Smooth muscle cell (in vitro differentiated cells): Measurements from ENCODE around the gene PLIN5. TPM values are rescaled to one million over a fixed set of nuclear protein-coding genes. Genes with fewer than 3 reads are reported as not detected.

Source experiments
- DNase-seq: peaks from one replicate; lab custom pipeline; 2025; ENCODE audit not compliant: unreplicated experiment; lab: John Stamatoyannopoulos, UW
- H2AFZ ChIP-seq: fragments of 200-600 bp; sonication (generic); 2 replicates; pipeline ENCODE4 v1.6.0; 2016; ENCODE audit warnings: antibody characterized with exemption, low read depth, mild to moderate bottlenecking
- H3F3A ChIP-seq: fragments of 200-600 bp; sonication (generic); 2 replicates; pipeline ENCODE4 v1.6.0; 2017; ENCODE audit warnings: antibody characterized with exemption, low read depth
- H3K27ac ChIP-seq: fragments of 200-600 bp; sonication (generic); 2 replicates; pipeline ENCODE4 v1.5.1; 2016; ENCODE audit warnings: low read depth, mild to moderate bottlenecking
- H3K27me3 ChIP-seq: fragments of 200-600 bp; sonication (generic); 2 replicates; pipeline ENCODE4 v1.6.1; 2016; ENCODE audit warnings: low read depth, mild to moderate bottlenecking
- H3K36me3 ChIP-seq: fragments of 200-600 bp; sonication (generic); 2 replicates; pipeline ENCODE4 v1.5.1; 2016; ENCODE audit warnings: low read depth
- H3K4me1 ChIP-seq: fragments of 200-600 bp; sonication (generic); 2 replicates; pipeline ENCODE4 v1.5.1; 2016; ENCODE audit warnings: low read depth
- H3K4me2 ChIP-seq: fragments of 200-600 bp; sonication (generic); 2 replicates; pipeline ENCODE4 v1.6.0; 2016; ENCODE audit warnings: mild to moderate bottlenecking
- H3K4me3 ChIP-seq: fragments of 200-600 bp; sonication (generic); 2 replicates; pipeline ENCODE4 v1.5.1; 2016; ENCODE audit warnings: mild to moderate bottlenecking
- H3K79me2 ChIP-seq: fragments of 200-600 bp; sonication (generic); 2 replicates; pipeline ENCODE4 v1.6.0; 2016; ENCODE audit warnings: low read depth, mild to moderate bottlenecking
- H3K9ac ChIP-seq: fragments of 200-600 bp; sonication (generic); 2 replicates; pipeline ENCODE4 v1.6.0; 2016; ENCODE audit warnings: low read depth
- H3K9me3 ChIP-seq: fragments of 200-600 bp; sonication (generic); replicated peaks from 2 replicates; pipeline ENCODE4 v1.5.1; 2016; ENCODE audit warnings: low read depth
- H4K20me1 ChIP-seq: fragments of 200-600 bp; sonication (generic); 2 replicates; pipeline ENCODE4 v1.6.0; 2016; ENCODE audit warnings: low read depth
- WGBS: methylation state at CpG from one replicate; pipeline ENCODE4 v1.1.7; 2016; ENCODE audit warnings: low lambda C conversion rate; 5-methylcytosine and 5-hydroxymethylcytosine counted together
- polyA plus RNA-seq: library from polyadenylated mRNA; unstranded; fragments of >200 nt; fragmentation: Nextera tagmentation; extraction: Ambion mirVana; gene quantifications from 2 replicates; pipeline ENCODE4 v1.2.1, GENCODE V29; 2016
- total RNA-seq: library from RNA; depleted of rRNA; stranded (reverse); fragments of >200 nt; gene quantifications from 2 replicates; pipeline ENCODE4 v1.2.3, GENCODE V29; 2014
- TF ChIP-seq, protein P1 (sequence below): fragments of 200-600 bp; sonication (generic); IDR thresholded peaks from 2 replicates; pipeline ENCODE4 v1.5.1; 2017; ENCODE audit warnings: borderline replicate concordance, mild to moderate bottlenecking, antibody characterized with exemption; ENCODE audit not compliant: insufficient read depth, poor library complexity, severe bottlenecking

The PLIN5 gene
- total and polyA plus RNA-seq, 2 experiments from 2014 or later = not detected

DNA sequence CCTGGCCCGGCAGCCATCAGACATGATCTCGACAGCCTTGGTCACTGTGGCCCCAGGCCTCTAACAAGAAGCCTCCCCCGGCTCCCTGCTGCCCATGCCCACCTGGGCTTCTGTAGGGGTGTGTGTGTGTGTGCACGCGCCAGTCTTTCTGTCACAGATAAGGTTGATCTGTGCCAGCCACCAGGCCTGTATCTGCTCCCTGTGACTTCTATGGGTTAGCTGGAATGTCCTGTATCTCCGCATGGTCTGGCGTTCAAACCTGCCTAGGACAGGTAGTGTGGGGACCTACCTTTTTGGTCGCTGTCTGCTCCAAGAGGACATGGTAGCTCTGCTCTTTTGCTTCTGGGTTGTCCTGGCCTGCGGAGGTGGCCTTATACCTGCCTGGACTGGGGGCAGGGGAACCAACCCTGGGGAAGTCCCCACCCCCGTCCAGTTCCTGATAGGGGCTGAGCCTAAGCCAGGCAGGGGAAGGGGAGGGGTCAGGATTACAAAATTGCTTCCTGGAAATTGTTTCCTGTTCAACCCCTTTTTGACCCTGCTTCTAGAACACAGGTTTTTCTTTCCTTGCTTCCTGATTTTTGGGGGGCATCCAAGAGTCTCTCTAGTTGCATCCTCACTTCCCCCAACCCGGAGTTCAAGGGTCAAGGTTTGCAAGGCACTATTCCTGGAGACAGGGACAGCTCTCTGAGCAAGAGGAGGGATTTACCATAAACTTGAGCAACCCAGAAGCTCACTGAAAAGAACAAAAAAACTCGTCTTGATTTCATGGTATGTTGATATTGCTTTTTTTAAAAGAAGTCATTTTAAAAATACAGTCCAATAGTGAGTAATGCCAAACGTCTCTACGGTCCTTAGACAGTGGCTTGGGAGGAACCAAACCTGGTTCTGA is 4.9 kb upstream of the PLIN5 start, which contains the start of gene LRG1:
Gene LRG1 (minus strand): TSS at position 344 of the 889 bp plus-strand sequence. CDS start 23 bp downstream, at position 321.
- WGBS = 80% methylated on average over 14 of the region's 14 CpGs
- Histone ChIP-seq H3F3A (no peaks in the 10 kb centered on the region), H3K27ac (no peak within 1 kb of the TSS), H3K4me1 (no peaks in the 10 kb centered on the region), H3K4me2 (no peak within 1 kb of the TSS), H3K9me3 (peaks cover 2% of the 10 kb centered on the region), H3K9ac (no peak within 1 kb of the TSS), H3K27me3 (peaks cover 11% of the 10 kb centered on the region), H3K4me3 (no peak within 1 kb of the TSS), H3K36me3 (no peaks in the 10 kb centered on the region), H3K79me2 (no peaks in the 10 kb centered on the region), H4K20me1 (no peaks in the 10 kb centered on the region), H2AFZ (no peak within 1 kb of the TSS)
- no peak for DNase-seq
- TF ChIP-seq, protein P1, sequence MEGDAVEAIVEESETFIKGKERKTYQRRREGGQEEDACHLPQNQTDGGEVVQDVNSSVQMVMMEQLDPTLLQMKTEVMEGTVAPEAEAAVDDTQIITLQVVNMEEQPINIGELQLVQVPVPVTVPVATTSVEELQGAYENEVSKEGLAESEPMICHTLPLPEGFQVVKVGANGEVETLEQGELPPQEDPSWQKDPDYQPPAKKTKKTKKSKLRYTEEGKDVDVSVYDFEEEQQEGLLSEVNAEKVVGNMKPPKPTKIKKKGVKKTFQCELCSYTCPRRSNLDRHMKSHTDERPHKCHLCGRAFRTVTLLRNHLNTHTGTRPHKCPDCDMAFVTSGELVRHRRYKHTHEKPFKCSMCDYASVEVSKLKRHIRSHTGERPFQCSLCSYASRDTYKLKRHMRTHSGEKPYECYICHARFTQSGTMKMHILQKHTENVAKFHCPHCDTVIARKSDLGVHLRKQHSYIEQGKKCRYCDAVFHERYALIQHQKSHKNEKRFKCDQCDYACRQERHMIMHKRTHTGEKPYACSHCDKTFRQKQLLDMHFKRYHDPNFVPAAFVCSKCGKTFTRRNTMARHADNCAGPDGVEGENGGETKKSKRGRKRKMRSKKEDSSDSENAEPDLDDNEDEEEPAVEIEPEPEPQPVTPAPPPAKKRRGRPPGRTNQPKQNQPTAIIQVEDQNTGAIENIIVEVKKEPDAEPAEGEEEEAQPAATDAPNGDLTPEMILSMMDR = no peak

DNA sequence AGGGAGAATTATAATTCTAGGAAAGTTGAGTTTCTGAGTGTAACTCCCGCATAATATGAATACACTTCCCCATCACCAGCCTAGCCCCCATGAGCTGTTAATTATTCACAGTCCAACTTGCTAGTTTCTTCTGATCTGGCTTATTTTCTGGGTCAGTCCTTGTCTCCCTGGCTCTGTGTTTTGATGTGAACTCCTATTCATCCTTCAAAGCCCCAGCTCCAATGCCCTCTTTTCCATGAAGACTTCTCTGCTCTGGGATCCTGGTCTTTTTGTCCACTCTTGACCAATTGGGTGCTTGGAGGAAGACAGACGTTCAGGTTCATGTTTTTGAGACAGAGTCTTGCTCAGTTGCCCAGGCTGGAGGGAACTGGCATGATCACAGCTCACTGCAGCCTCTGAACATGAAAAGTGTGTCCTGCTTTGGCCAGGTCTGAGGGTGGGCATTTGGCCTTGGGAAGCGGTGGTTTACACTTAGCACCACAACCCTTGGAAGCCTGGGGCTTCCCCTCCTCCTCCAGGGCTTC is 4.2 kb upstream of the PLIN5 start:
- TF ChIP-seq, protein P1 = no peak
- no peak overlapping the region for H2AFZ ChIP-seq
- H3K9ac ChIP-seq = no peak overlapping the region
- peaks cover 16% of the 10 kb centered on the region for H3K27me3 ChIP-seq
- H3K36me3 ChIP-seq = no peaks in the 10 kb centered on the region
- no peaks in the 10 kb centered on the region for H4K20me1 ChIP-seq
- DNase-seq = no peak
- H3F3A ChIP-seq = no peaks in the 10 kb centered on the region
- peaks cover 2% of the 10 kb centered on the region for H3K9me3 ChIP-seq
- H3K4me1 ChIP-seq = no peaks in the 10 kb centered on the region
- no peak overlapping the region for H3K27ac ChIP-seq
- no peaks in the 10 kb centered on the region for H3K79me2 ChIP-seq
- no peak overlapping the region for H3K4me3 ChIP-seq
- 93% methylated on average over 3 of the region's 3 CpGs for WGBS
- H3K4me2 ChIP-seq = no peak overlapping the region

DNA sequence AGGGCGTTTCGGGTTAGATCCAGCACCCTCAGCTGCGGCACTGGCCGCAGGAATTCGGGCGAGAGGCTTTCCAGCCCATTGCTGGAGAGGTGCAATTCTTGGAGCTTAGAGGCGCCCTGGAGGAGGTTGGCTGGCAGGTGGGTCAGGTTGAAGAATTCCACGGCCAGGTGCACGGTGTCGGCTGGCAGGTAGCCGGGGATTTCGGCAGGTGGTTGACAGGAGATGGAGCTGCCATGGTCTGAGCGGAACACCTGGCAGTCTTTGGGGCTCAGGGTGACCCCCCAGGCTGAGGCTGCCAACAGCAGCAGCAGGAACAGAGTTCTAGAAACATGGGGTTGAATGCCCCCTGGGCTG is 3.6 kb upstream of the PLIN5 start:
- 96% methylated on average over 13 of the region's 13 CpGs for WGBS
- H3F3A ChIP-seq = no peaks in the 10 kb centered on the region

More for the DNA sequence above, 3.6 kb upstream of the PLIN5 start:
- DNase-seq = no peak
- Histone ChIP-seq H3K27me3 (peaks cover 20% of the 10 kb centered on the region), H2AFZ (no peak overlapping the region), H3K79me2 (no peaks in the 10 kb centered on the region), H3K4me3 (no peak overlapping the region), H3K4me2 (no peak overlapping the region), H4K20me1 (no peaks in the 10 kb centered on the region), H3K4me1 (no peaks in the 10 kb centered on the region), H3K9me3 (peaks cover 2% of the 10 kb centered on the region), H3K27ac (no peak overlapping the region), H3K9ac (no peak overlapping the region), H3K36me3 (no peaks in the 10 kb centered on the region)
- TF ChIP-seq, protein P1 = no peak
